K562 treated with DMSO at 1 percent for 12 hours (cell line): Measurements from ENCODE around the gene FAR2. TPM values are rescaled to one million over a fixed set of nuclear protein-coding genes. Genes with fewer than 3 reads are reported as not detected.

ENCODE experiments used
- total RNA-seq: library from RNA; unstranded; fragments of 300-600 nt; gene quantifications from 2 replicates; pipeline ENCODE4 v1.2.3, GENCODE V29; 2022; ENCODE audit not compliant: insufficient read depth

Gene FAR2
- total RNA-seq, result 2.7 and 8.5 TPM in 2 replicates

GRCh38 chr12:29148911-29149690, at the start of gene FAR2:
FAR2 (plus strand) TSS chr12:29149278; CDS start chr12:29270450, 121,172 bp downstream.

GRCh38 chr12:29380536-29381523, 231.8 kb downstream of the FAR2 start, which contains the start of gene ERGIC2:
ERGIC2 (minus strand) TSS chr12:29381172; CDS start chr12:29371633, 9,539 bp downstream.

Other genes starting within 250 kb of the FAR2 start
- gene ERGIC2, start 231.9 kb downstream of the FAR2 start, total RNA-seq, result 16.8 and 30.9 TPM in 2 replicates